SKM-1 (cell line): ENCODE data around the gene LRRC28.

ENCODE experiments used
- DNase-seq: peaks from one replicate; lab custom pipeline; 2025; ENCODE audit not compliant: unreplicated experiment; lab: John Stamatoyannopoulos, UW

LRRC28 gene

GRCh38 chr15:99341786-99342185 is 90.5 kb downstream of the LRRC28 start:
- no peak for DNase-seq

DNA sequence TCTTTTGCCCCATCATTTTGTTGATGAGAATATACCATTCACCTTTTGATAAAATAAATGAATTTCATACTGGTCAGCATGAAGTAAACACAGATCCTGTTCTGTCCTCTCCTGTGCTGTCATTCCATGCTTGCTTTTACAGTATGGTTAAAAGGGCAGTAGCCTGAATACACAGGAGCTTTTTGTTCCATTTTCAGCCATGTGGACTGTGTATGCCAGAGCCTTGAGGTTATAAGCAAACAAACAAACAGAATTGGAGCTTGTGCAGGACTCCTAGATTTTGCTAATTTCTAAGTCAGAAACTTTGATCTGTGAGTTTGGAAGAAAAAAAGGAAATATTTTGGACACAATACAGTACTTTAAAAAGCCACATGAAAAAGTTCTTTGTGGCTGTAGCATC is 91.9 kb downstream of the LRRC28 start:
- DNase-seq: no peak

GRCh38 chr15:99343881-99344551 is 92.7 kb downstream of the LRRC28 start:
- DNase-seq: no peak

GRCh38 chr15:99344639-99345038 is 93.4 kb downstream of the LRRC28 start:
- DNase-seq: no peak

DNA sequence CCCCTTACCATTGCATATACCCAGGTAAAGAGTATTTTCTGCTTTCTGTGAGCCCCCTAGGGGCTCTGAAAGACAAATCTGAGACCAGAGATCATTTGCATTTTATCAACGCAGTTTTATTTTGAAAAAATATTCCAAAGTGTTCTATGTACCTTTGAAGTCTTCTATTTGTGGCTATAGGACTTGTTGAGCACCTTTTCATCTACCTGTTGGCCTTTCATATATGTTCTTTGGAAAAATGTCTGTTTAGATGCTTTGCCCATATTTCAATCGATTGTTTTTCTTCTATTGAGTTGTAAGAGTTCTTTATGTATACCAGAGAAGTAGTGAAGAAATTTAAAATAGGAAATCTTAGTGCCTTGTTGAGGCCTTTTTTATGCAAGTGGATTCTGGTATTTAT is 94.0 kb downstream of the LRRC28 start:
- DNase-seq: no peak

DNA sequence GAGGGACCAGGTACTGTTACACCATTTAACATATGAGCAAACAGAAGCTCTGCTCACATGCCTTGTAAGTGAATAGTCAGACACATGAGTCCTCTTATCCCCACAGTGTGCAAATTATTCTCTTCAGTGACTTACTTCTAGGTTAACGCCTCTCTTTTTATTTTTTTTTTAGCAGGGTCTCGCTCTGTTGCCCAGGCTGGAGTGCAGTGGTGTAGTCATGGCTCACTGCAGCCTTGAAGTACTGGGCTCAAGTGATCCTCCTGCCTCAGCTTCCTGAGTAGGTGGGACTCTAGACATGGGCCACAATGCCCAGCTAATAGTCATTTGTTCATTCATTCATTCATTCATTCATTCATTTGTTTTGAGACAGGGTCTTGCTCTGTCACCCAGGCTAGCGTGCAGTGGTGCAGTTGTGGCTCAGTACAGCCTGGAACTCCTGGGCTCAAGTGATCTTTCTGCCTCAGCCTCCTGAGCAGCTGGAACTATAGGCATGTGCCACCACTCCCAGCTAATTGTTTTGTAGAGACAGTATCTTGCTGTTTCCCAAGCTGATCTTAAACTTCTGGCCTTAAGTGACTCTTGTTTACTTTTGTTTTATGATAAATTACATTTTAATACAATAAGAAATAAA is 94.7 kb downstream of the LRRC28 start:
- DNase-seq: no peak

- no peak for DNase-seq
Measured at GRCh38 chr15:99347574-99347973, 96.3 kb downstream of the LRRC28 start.

GRCh38 chr15:99348412-99348811 is 97.1 kb downstream of the LRRC28 start:
- no peak for DNase-seq

DNA sequence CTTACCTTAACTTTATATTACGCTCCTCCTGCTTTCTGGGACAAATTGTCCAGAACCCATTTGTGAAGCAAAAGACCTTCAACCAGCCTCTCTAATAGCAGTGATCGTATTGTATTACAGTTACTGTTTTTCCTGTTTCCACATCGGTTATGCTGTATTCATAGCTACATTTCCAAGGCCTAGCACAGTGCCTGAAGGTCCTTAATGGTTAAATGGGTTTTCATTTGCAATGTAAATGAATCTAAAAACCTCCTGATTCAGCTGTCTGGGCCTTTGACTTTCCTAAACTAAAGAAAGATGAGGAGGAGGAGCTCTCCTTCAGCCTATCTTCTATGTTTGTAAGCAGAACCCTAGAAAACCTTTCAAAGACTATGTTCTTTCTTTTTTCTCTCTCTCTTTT is 99.1 kb downstream of the LRRC28 start:
- DNase-seq: no peak

DNA sequence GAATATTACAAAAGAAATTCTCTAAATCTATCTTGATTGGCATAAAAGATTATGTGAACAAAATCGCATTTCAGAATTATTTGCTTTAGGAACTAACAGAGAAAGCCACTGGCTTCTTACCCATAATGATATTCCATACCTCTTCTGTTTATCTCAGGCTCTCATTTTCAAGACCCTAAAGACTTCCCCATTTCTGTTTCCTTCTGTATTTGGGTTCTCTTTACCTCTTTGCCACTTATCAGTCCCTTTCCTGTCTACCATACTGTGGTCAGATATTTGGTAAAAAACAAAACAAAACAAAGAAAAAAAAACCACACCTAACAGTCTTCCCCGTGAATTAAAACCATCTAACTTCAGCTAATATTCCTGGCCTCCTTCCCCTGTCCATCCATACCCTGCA is 108.5 kb downstream of the LRRC28 start:
- DNase-seq: no peak

GRCh38 chr15:99361545-99362185 is 110.4 kb downstream of the LRRC28 start:
- DNase-seq: no peak

GRCh38 chr15:99365242-99365641 is 114.0 kb downstream of the LRRC28 start:
- DNase-seq: no peak

DNA sequence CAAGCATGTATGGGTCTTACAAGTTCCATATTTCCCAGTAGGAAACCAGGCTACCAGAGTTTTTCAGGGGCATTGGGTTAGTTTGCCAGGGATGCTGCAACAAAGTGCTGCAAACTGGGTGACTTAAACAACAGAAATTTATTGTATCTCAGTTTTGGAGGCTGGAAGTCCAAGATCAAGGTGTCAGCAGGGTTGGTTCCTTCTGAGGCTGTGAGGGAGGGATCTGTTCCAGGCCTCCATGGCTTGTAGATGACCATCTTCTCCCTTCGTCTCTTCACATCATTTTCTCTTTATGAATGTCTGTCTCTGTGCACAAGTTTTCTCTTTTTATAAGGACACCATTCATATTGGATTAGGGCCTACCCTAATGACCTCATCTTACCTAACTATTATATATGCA is 114.7 kb downstream of the LRRC28 start:
- DNase-seq: no peak

GRCh38 chr15:99368743-99369142 is 117.5 kb downstream of the LRRC28 start:
- DNase-seq: no peak

GRCh38 chr15:99369196-99369595 is 117.9 kb downstream of the LRRC28 start:
- DNase-seq: no peak

DNA sequence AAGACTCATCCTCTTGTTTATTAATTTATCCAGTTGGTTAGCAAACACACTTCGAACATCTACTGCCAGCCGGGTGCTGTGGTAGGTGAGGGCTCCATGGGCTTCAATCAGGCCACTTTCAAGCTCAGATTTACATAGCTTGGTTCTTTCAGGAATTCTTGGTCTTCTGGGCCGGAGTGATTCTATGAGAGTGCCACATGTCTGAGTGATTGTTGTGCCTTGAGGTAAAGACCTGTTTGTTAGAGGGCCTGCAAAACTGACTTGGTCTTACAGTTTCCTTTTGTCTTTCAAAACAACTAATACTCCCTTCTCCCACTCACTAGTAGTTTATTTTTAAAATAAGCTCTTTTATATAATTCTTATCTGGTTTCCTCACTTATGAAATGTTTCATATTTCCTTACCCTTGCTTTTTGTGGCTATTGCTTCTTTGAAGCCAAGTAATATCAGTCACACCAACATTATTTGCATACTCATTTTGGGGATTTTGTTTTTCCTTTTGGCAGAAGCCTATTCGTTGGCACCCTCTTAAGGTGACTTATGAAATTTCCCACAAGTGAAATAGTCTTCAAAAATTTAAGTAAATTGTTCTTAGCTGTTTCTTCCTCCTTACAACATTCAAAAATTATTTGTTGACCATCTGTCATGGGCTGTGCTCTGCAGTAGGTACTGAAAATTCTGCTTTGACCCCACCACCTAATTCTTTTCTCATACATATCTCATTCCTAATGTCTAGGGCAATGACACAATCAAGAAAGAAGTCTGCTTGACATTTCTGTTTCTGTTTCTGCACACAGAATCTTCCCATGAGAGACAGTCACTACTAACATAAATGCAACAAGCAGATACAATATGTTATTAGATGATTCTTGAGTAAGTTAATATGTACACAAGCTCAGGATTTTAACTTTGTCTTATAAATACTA is 120.2 kb downstream of the LRRC28 start:
- no peak for DNase-seq

DNA sequence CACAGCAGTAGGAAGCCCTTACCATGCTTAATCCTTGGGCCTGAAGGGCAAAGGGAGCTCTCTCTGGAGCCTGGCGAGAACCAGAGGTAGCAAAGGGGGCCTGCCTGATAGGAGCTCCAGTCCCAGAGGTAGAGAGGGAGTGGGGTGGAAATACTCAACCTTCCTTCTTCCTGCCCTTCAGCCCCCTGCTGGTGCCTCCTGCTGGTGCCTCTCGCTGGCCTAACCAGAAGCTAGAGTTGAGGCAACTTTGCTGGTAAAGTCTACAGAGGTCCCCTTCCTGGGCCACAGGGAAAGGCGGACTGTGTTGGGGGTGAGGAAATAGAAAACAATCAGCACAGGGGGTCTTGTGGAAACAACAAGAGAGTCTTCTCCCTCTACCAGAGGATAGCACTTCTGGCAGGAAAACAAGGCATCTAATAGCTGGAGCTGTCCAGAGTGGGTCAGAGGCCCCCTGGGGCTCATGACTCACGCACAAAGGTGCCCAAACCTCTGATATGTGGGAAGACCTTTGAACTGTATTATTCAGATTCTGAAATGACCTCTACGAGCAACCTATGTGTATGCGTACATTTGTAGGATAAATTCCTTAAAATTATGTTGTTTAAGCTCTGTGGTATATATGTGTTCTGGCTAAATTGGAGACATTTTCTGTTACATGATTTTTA is 133.9 kb downstream of the LRRC28 start:
- DNase-seq: no peak

- DNase-seq: no peak
Measured at GRCh38 chr15:99385865-99386264, 134.6 kb downstream of the LRRC28 start.

DNA sequence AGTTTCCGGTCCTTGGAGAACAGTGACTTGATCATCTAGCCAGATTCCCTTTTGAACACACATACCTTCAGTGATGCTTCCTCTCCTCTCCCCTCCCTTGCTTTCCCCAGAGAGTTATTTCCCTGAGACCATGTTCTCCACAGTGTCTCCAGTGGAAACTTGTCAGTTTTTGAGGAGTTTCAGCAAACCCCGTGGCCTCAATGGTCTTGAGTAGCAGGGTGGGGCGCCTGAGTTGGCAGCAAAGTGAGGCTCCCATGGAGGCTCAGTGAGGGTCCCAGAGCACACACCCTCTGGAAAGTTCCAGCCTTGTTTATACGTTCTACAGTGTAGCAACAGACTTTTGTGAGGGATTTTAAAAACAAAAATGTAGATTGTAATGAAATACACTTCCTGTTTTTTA is 135.1 kb downstream of the LRRC28 start:
- DNase-seq: no peak

GRCh38 chr15:99387421-99388168 is 136.3 kb downstream of the LRRC28 start:
- no peak for DNase-seq
